T-cell (primary cell): Measurements from ENCODE around the gene APBB2. TPM values are rescaled to one million over a fixed set of nuclear protein-coding genes. Genes with fewer than 3 reads are reported as not detected.

Source experiments
- ATAC-seq, 4 experiments: fragments of 200-7000 bp in 3 of 4; fragments of 150-1000 bp in 1 of 4; cut with Tn5 transposase; replicated peaks in 1 of 4; 1 replicate in 3 of 4; 2 replicates in 1 of 4; pipeline ENCODE4 v1.10.0; 2021; ENCODE audit warnings: moderate library complexity in 3 of 4, mild to moderate bottlenecking in 2 of 4, moderate number of reproducible peaks in 1 of 4
- CTCF ChIA-PET, 2 donors: fragments of 300-600 bp; sonication (Branson Sonifier 250); formaldehyde crosslinking; loops; one replicate each; lab custom pipeline; 2022; ENCODE audit warnings: antibody characterized with exemption in 2 of 2; lab: Charles Lee
- POLR2A ChIA-PET, 2 donors: fragments of 300-600 bp; sonication (Branson Sonifier 250); formaldehyde crosslinking; loops; one replicate each; lab custom pipeline; 2022; ENCODE audit warnings: antibody characterized with exemption in 2 of 2; lab: Charles Lee
- DNase-seq, 35 experiments: peaks; one replicate each; pipeline versions ENCODE4 v3.0.0 to v3.0.0-alpha.2; 2013 to 2023
- H3K27ac ChIP-seq: one replicate; pipeline ENCODE4 v1.5.1; 2013; ENCODE audit warnings: low read length
- H3K27me3 ChIP-seq, 2 experiments: replicated peaks in 1 of 2; 1 replicate in 1 of 2; 2 replicates in 1 of 2; pipeline versions ENCODE4 v1.6.1 to v1.7.0; 2013; ENCODE audit warnings: low read length in 1 of 2, mixed read lengths in 1 of 2; ENCODE audit not compliant: control insufficient read depth in 2 of 2, insufficient read depth in 2 of 2; ENCODE audit errors: extremely low read depth in 1 of 2
- H3K36me3 ChIP-seq, 2 donors: 1 replicate in 1 of 2; 2 replicates in 1 of 2; pipeline versions ENCODE4 v1.6.1 to v1.7.0; 2013; ENCODE audit warnings: low read length in 1 of 2; ENCODE audit not compliant: control insufficient read depth in 2 of 2, insufficient read depth in 1 of 2; ENCODE audit errors: extremely low read depth in 1 of 2
- H3K4me1 ChIP-seq, 2 experiments: 1 replicate in 1 of 2; 2 replicates in 1 of 2; pipeline versions ENCODE4 v1.6.1 to v1.7.0; 2013; ENCODE audit warnings: low read length in 2 of 2, mixed read lengths in 1 of 2; ENCODE audit not compliant: insufficient read depth in 2 of 2, control insufficient read depth in 1 of 2; ENCODE audit errors: extremely low read depth in 1 of 2
- H3K4me3 ChIP-seq, 2 donors: 1 replicate in 1 of 2; 2 replicates in 1 of 2; pipeline versions ENCODE4 v1.5.1 to v1.7.0; 2013; ENCODE audit warnings: mild to moderate bottlenecking in 2 of 2, low read length in 1 of 2, moderate library complexity in 1 of 2; ENCODE audit not compliant: control insufficient read depth in 1 of 2; ENCODE audit errors: extremely low read depth in 1 of 2
- H3K9me3 ChIP-seq: 2 replicates; pipeline ENCODE4 v1.7.0; 2013
- H3K27ac Mint-ChIP-seq, 2 donors: one replicate each; pipeline ENCODE4 v1.8.0; 2020 to 2021; ENCODE audit warnings: mild to moderate bottlenecking in 2 of 2, mixed read lengths in 2 of 2
- H3K27me3 Mint-ChIP-seq, 2 donors: one replicate each; pipeline ENCODE4 v1.8.0; 2021 to 2022; ENCODE audit warnings: mixed read lengths in 2 of 2
- H3K36me3 Mint-ChIP-seq: one replicate; pipeline ENCODE4 v1.8.0; 2021; ENCODE audit warnings: mixed read lengths
- H3K4me1 Mint-ChIP-seq, 3 donors: one replicate each; pipeline ENCODE4 v1.8.0; 2020 to 2022; ENCODE audit warnings: mixed read lengths in 3 of 3, mild to moderate bottlenecking in 1 of 3
- H3K4me3 Mint-ChIP-seq, 3 donors: one replicate each; pipeline ENCODE4 v1.8.0; 2020 to 2022; ENCODE audit warnings: mild to moderate bottlenecking in 3 of 3, mixed read lengths in 3 of 3, moderate library complexity in 3 of 3
- H3K9me3 Mint-ChIP-seq, 3 donors: one replicate each; pipeline ENCODE4 v1.8.0; 2020 to 2022; ENCODE audit warnings: mixed read lengths in 3 of 3
- WGBS: methylation state at CpG from one replicate; pipeline ENCODE4 v1.1.5; 2013; ENCODE audit warnings: missing lambda C conversion rate; ENCODE audit not compliant: insufficient coverage; 5-methylcytosine and 5-hydroxymethylcytosine counted together
- total RNA-seq, 35 experiments: library from RNA in 6 of 35; stranded (reverse) in 6 of 35; fragments of 120-200 nt in 1 of 35; gene quantifications; one replicate each; pipeline versions ENCODE4 v1.2.1 to v1.2.4 and lab custom pipeline; 2013 to 2026

Gene APBB2
- total RNA-seq, 5 donors from 2014 or later (not counting 1 experiment from before 2014, with no cell fraction given), result 0.23 to 1.6 (median 0.70) TPM

DNA sequence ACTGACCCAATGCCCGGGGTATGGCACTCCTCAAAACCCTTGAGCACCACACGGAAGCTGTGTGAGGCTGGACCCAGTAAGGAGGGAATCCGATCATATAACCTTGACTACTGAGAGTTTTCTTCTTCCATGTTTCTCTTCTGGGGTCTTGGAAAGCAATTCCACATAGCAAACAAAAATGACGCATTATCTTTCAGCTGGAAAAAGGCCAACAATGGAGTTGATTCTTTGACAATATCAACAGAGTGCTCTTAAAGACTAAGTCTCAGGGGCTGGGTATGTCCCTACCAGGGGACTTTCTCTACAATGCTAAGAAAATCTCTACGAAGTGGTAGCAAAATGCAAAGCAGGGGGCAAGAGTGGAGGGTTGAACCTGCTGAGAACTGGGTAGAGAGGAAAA is 276.0 kb downstream of the APBB2 start:
- WGBS, result 100% methylated on average over 1 of the region's 5 CpGs
- H3K27ac ChIP-seq, result no peak overlapping the region
- ATAC-seq (no peak), DNase-seq (no peak)
- Mint-ChIP-seq H3K36me3 (no peaks in the 10 kb centered on the region), H3K9me3 (no peaks in the 10 kb centered on the region), H3K27me3 (peaks cover 7 to 13% of the 10 kb centered on the region in 2 donors), H3K27ac (no peak overlapping the region), H3K4me1 (no peaks in the 10 kb centered on the region), H3K4me3 (no peak overlapping the region)
- POLR2A ChIA-PET, result no interaction called here
- CTCF ChIA-PET, result interaction anchor here in 1 of 2 donors (1.2 kb wide), 2 partner anchors 11 to 14 kb away, joined by 4 read pairs; no protein-coding TSS in a partner anchor
- no peak overlapping the region for H3K4me3 ChIP-seq
- no peaks in the 10 kb centered on the region for H3K9me3 ChIP-seq
- peaks cover 0 to 8% of the 10 kb centered on the region in 2 experiments for H3K27me3 ChIP-seq
- H3K4me1 ChIP-seq, result no peaks in the 10 kb centered on the region
- H3K36me3 ChIP-seq, result no peaks in the 10 kb centered on the region

GRCh38 chr4:40937140-40937725 is 277.1 kb downstream of the APBB2 start:
- Histone ChIP-seq H3K27ac (no peak overlapping the region), H3K4me3 (no peak overlapping the region), H3K4me1 (no peaks in the 10 kb centered on the region), H3K27me3 (peaks cover 0 to 11% of the 10 kb centered on the region in 2 experiments), H3K9me3 (no peaks in the 10 kb centered on the region), H3K36me3 (no peaks in the 10 kb centered on the region)
- H3K27me3 Mint-ChIP-seq, result peaks cover 8 to 9% of the 10 kb centered on the region in 2 donors
- H3K9me3 Mint-ChIP-seq, result no peaks in the 10 kb centered on the region
- ChIA-PET POLR2A (no interaction called here), CTCF (interaction anchor here (1.2 to 1.4 kb wide), 2 partner anchors 9 to 12 kb away, joined by 3 to 4 read pairs; no protein-coding TSS in a partner anchor)
- DNase-seq (no peak), ATAC-seq (no peak)
- H3K4me3 Mint-ChIP-seq, result no peak overlapping the region
- no peaks in the 10 kb centered on the region for H3K4me1 Mint-ChIP-seq
- H3K36me3 Mint-ChIP-seq, result no peaks in the 10 kb centered on the region
- H3K27ac Mint-ChIP-seq, result no peak overlapping the region
- no CpG with 5 or more reads among the region's 2 CpGs for WGBS

DNA sequence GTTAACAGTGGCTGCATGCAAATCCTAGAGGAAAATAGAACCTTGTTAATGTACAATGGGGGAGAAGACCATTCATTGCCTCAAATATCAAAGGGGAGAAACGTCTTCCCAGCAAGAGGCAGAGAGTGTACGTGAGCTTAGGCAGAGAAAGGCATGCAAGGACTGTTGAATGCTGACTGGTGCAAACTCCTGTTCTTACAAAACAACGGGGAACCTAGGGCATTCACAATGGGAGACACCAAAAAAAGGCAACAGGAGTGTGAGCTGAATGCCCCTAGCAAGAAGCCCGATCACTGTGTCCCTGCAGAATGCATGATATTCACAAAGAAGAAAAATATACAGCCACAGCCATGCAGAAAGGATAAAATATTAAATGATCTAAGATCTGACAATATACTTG is 279.7 kb downstream of the APBB2 start:
- H3K9me3 ChIP-seq, result no peaks in the 10 kb centered on the region
- H3K4me1 Mint-ChIP-seq, result no peaks in the 10 kb centered on the region
- H3K36me3 Mint-ChIP-seq, result no peaks in the 10 kb centered on the region
- ChIA-PET POLR2A (no interaction called here), CTCF (interaction anchor here in 1 of 2 donors (0.8 kb wide), 1 partner anchor 10 kb away, joined by 3 read pairs; no protein-coding TSS in a partner anchor)
- no peaks in the 10 kb centered on the region for H3K4me1 ChIP-seq
- H3K36me3 ChIP-seq, result no peaks in the 10 kb centered on the region
- peaks cover 0 to 15% of the 10 kb centered on the region in 2 experiments for H3K27me3 ChIP-seq
- H3K9me3 Mint-ChIP-seq, result no peaks in the 10 kb centered on the region
- peaks cover 3 to 7% of the 10 kb centered on the region in 2 donors for H3K27me3 Mint-ChIP-seq
- DNase-seq, result no peak
- H3K4me3 ChIP-seq, result no peak overlapping the region
- no peak for ATAC-seq
- H3K27ac Mint-ChIP-seq, result no peak overlapping the region
- WGBS, result 78% methylated on average over 2 of the region's 4 CpGs
- no peak overlapping the region for H3K27ac ChIP-seq
- no peak overlapping the region for H3K4me3 Mint-ChIP-seq

DNA sequence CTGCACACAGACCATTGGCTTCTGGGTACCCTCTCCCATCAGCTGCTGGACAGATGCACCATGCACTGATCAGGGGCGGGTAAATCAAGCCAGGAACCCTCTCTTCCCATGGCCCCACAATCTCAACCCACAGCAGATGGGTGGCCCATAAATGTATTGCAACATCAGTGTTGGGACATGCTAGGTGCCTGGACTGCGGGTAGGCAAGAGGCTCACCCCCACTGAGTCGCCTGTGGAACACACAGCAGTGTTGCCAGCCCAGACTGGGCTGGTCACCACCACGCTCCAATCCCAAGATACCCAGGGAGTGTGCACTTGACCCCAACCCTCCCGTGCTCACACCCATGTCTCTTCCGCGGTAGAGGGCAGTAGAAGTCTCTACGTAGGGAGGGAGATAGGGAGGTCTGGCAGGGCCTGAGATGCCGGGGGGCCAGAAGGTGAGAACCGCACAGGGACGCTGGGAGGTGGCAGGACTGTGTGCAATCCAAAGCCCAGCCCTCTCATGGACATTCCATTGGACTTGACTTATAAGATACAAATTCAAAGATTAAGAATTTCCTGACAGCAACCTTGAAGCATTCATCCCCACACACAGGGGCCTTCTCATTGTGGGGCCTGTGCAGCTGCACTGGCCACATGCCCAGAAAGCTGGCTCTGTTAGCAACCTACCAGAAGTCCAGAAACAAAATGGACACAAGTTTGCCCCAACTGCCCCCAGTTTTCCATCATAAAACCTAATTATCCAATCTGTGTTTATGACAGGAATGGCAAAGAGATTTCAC is 280.9 kb downstream of the APBB2 start:
- peaks cover 0 to 15% of the 10 kb centered on the region in 2 experiments for H3K27me3 ChIP-seq
- no peak overlapping the region for H3K4me3 Mint-ChIP-seq
- no peak for DNase-seq
- no peaks in the 10 kb centered on the region for H3K4me1 Mint-ChIP-seq
- no peaks in the 10 kb centered on the region for H3K36me3 ChIP-seq
- H3K9me3 Mint-ChIP-seq, result no peaks in the 10 kb centered on the region
- H3K27ac ChIP-seq, result no peak overlapping the region
- CTCF ChIA-PET, result no interaction called here
- POLR2A ChIA-PET, result no interaction called here
- H3K36me3 Mint-ChIP-seq, result no peaks in the 10 kb centered on the region
- H3K27ac Mint-ChIP-seq, result no peak overlapping the region
- no peak overlapping the region for H3K4me3 ChIP-seq
- H3K27me3 Mint-ChIP-seq, result peaks cover 3 to 7% of the 10 kb centered on the region in 2 donors
- H3K4me1 ChIP-seq, result no peaks in the 10 kb centered on the region
- 80% methylated on average over 3 of the region's 11 CpGs for WGBS
- no peaks in the 10 kb centered on the region for H3K9me3 ChIP-seq
- no peak for ATAC-seq

GRCh38 chr4:40931841-40932240 is 282.5 kb downstream of the APBB2 start:
- Histone ChIP-seq H3K36me3 (no peaks in the 10 kb centered on the region), H3K9me3 (no peaks in the 10 kb centered on the region), H3K4me3 (no peak overlapping the region), H3K27ac (no peak overlapping the region), H3K4me1 (no peaks in the 10 kb centered on the region), H3K27me3 (peaks cover 0 to 18% of the 10 kb centered on the region in 2 experiments)
- ChIA-PET POLR2A (no interaction called here), CTCF (no interaction called here)
- Mint-ChIP-seq H3K36me3 (no peaks in the 10 kb centered on the region), H3K4me3 (no peak overlapping the region), H3K27ac (no peak overlapping the region), H3K27me3 (peaks cover 14 to 17% of the 10 kb centered on the region in 2 donors), H3K9me3 (no peaks in the 10 kb centered on the region), H3K4me1 (peaks cover 3 to 6% (median 4%) of the 10 kb centered on the region in 3 donors)
- ATAC-seq (no peak), DNase-seq (no peak)
- 83% methylated on average over 1 of the region's 3 CpGs for WGBS

GRCh38 chr4:40931238-40931637 is 283.1 kb downstream of the APBB2 start:
- H3K9me3 Mint-ChIP-seq, result no peaks in the 10 kb centered on the region
- H3K4me1 Mint-ChIP-seq, result peaks cover 3 to 6% (median 4%) of the 10 kb centered on the region in 3 donors
- Histone ChIP-seq H3K36me3 (no peaks in the 10 kb centered on the region), H3K4me1 (no peaks in the 10 kb centered on the region), H3K9me3 (no peaks in the 10 kb centered on the region), H3K4me3 (no peak overlapping the region), H3K27me3 (peaks cover 0 to 18% of the 10 kb centered on the region in 2 experiments), H3K27ac (no peak overlapping the region)
- ATAC-seq (no peak), DNase-seq (no peak)
- H3K36me3 Mint-ChIP-seq, result no peaks in the 10 kb centered on the region
- CTCF ChIA-PET, result no interaction called here
- WGBS, result 88% methylated on average over 4 of the region's 6 CpGs
- H3K27me3 Mint-ChIP-seq, result peaks cover 19 to 23% of the 10 kb centered on the region in 2 donors
- POLR2A ChIA-PET, result no interaction called here
- no peak overlapping the region for H3K4me3 Mint-ChIP-seq
- H3K27ac Mint-ChIP-seq, result no peak overlapping the region
